ENCODE results near the gene ZMYND15. TPM values are rescaled to one million over a fixed set of nuclear protein-coding genes. Genes with fewer than 3 reads are reported as not detected.

The ZMYND15 gene
- total and polyA plus RNA-seq, 2 experiments from 2014 or later: 0.32 to 1.4 TPM

- Histone ChIP-seq H3K79me2 (replicated peaks; ENCODE audit: insufficient read depth) (no peaks in the 10 kb centered on the region), H3K27ac (ENCODE audit: low read depth) (no peak overlapping the region), H4K20me1 (replicated peaks; ENCODE audit: insufficient read depth) (no peaks in the 10 kb centered on the region; the same call in 1 of the 2 replicates), H2AFZ (no peak overlapping the region), H3K4me3 (no peak overlapping the region), H3K4me1 (ENCODE audit: insufficient read depth) (no peaks in the 10 kb centered on the region), H3K36me3 (ENCODE audit: insufficient read depth) (no peaks in the 10 kb centered on the region; the same call in 1 of the 2 replicates), H3K9me2 (ENCODE audit: insufficient read depth) (no peaks in the 10 kb centered on the region), H3F3A (replicated peaks; ENCODE audit: low read depth) (no peaks in the 10 kb centered on the region), H3K4me2 (no peak overlapping the region), H3K27me3 (ENCODE audit: insufficient read depth) (no peaks in the 10 kb centered on the region)
- Mint-ChIP-seq H3K27me3 (ENCODE audit: insufficient read depth, low read depth, poor library complexity) (peaks cover 17% of the 10 kb centered on the region), H3K27ac (no peak overlapping the region), H3K4me1 (no peaks in the 10 kb centered on the region; the same call in 2 of the 3 replicates), H3K9me3 (no peaks in the 10 kb centered on the region), H3K36me3 (ENCODE audit: low read depth) (peaks cover 31% of the 10 kb centered on the region), H3K4me3 (no peak overlapping the region)
- TF ChIP-seq REST (IDR thresholded peaks at IDR 0.05; ENCODE audit: unreplicated experiment): no peak
- no peak for TF ChIP-seq CTCF (conservative IDR thresholded peaks at IDR 0.05; ENCODE audit: low read depth in 2 of 2)
- TF ChIP-seq JUNB (IDR thresholded peaks at IDR 0.05; ENCODE audit: unreplicated experiment): no peak
- TF ChIP-seq EZH2phosphoT487 (IDR thresholded peaks at IDR 0.05; ENCODE audit: unreplicated experiment): no peak
- TF ChIP-seq EZH2 (IDR thresholded peaks at IDR 0.05; ENCODE audit: low read depth, unreplicated experiment): no peak
- no peak for TF ChIP-seq POLR2AphosphoS5 (IDR thresholded peaks at IDR 0.05; ENCODE audit: low read depth)
- TF ChIP-seq CREB1 (CRISPR knock-in tag; IDR thresholded peaks at IDR 0.05; ENCODE audit: low read depth): no peak
- no peak for TF ChIP-seq ZNF462 (CRISPR knock-in tag; IDR thresholded peaks at IDR 0.05)
- DNase-seq (ENCODE audit: low spot score): no peak
- no peak for ATAC-seq
These were observed 18.8 kb upstream of the ZMYND15 start for GRCh38 chr17:4720787-4721186.

Measured in GM23338 (cell line).